HG03095 (cell line): ENCODE measurements around the gene PRR20G.

Experiments used
- ATAC-seq: cut with Tn5 transposase; IDR thresholded peaks from one replicate; pipeline ENCODE4 v1.9.1; 2021; ENCODE audit warnings: moderate library complexity; ENCODE audit not compliant: unreplicated experiment

PRR20G gene

DNA sequence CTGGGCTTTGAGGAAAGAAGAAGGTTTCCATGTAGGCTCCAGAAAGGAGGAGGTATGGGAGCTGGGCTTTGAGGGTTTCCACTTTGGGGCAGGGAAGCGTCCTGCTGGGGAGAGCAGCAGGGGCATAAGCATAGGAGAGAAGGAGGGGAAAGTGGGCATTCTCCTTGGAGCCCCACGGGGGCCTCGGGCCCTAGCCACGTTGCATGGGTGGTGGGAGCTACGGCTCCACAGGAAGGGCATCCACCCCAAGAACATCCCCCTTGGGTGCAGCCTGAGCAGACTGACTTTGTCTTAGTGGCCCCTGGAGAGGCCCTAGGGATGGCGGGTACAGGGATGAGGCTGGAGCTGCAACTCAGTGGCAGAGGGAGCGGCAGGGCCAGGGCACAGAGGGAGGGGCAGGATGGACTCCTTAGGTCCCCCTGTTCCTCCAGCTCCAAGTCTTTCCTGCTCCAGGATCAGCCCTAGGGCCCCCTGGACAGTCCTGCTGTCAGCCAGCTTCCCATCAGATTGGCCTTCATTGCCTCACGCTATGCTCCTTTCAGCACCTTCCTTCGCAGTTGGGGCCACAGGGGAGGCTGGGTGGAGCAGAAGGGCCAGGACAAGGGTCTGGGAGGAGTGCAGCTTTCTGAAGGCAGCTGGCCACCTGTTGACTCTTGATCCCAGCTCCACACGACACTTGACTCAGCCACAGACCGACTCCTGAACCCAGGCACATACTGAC is 22.9 kb downstream of the PRR20G start:
- ATAC-seq, result no peak

- no peak for ATAC-seq
These were observed 23.6 kb downstream of the PRR20G start for GRCh38 chr3:127264292-127264691.

GRCh38 chr3:127263586-127264231 is 24.1 kb downstream of the PRR20G start:
- no peak for ATAC-seq

GRCh38 chr3:127263037-127263436 is 24.8 kb downstream of the PRR20G start:
- ATAC-seq, result no peak

DNA sequence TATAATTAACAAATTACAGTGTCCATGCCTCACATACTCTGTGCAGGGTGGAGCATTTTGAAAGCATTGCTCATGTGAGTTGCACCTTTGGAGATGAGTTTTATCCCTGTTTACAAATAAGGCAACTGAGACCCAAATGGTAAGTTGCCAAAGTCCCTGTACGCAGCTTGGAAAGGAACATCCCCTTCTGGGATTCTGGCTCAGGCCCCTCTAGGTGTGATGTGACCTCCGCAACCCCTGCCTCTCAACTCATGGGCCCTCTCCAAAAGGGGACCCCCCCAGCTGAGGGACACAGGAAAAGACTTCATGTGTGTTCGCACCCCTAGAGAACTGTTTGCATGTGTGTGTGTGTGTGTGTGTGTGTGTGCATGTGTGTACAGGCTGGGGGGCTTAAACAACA is 25.3 kb downstream of the PRR20G start:
- no peak for ATAC-seq

DNA sequence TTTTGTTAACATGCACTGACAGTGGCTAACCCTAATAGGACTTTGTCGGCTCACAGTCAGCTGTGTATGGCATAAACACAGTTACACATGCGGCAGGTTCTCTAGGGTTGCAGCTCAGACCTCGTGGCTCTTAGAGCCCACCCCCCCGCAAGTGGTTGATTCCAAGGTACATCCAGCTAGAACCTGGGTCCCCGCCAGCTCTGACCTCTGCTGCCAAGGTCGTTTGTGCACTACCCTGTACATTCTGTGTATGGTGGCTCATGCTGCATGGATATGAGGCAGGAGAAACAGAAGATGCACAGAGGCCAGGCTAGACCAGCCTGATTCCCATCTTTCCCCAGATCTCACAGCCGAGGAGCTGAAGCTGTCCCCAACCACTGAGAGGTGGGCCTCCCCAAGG is 25.9 kb downstream of the PRR20G start:
- no peak for ATAC-seq

GRCh38 chr3:127260826-127261555 is 26.9 kb downstream of the PRR20G start:
- no peak for ATAC-seq

GRCh38 chr3:127260416-127260815 is 27.4 kb downstream of the PRR20G start:
- ATAC-seq, result no peak

DNA sequence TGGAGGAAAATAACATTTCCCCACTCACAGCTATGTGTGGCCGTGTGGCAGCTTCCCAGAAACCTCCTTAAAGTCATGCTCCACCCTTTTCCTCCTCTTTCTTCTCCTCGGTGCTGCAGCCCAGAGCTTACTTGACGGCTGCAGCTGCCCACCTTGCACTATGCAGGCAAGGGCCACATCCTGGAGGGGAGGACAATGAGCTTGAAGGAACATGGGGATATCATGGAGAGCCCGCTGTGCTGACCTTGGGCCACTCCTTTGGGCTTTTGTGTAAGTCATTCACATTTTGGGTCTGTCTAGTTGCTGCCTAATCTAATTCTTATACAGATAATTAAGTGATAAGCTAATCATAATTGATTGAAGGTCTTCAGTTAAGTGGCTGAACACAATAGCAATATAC is 28.0 kb downstream of the PRR20G start:
- no peak for ATAC-seq

DNA sequence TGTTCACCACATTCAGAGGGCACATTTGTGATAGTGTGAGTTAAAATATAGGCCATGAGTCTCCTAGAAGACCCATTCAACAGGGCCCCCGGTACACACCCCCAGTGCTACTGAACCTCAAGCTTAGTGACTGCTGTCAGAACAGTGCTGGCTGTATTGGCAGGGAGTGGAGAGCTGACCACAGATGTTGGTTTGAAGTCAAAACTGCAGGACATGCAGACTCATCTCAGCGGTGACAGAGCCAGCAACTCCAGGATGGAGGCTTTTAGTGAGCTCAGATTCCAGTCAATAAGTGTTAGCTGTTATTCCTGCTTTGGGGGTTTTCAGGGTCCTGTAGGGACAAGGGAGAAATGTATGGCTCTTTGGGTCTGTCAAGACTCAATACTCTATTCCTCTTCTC is 29.1 kb downstream of the PRR20G start:
- ATAC-seq, result no peak

DNA sequence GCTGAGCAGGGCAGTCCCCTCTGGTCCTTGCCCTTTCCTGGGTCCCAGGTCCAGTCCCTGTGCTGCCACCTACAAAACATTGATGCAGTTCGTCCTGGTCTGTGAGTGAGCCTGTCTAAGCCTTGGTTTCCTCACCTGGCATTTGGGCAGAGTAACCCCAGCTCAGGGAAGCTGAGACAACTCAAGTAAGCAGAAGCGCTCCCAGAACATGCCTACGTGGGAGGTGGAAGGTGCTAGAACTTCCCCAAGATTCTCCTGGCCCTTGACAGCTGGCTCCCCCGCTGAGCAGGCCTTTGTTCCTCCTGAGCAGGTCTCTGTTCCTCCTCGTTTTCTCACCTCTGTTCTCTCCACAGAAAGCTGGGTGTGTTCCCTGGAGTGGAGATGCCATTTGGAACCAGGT is 30.5 kb downstream of the PRR20G start:
- ATAC-seq, result no peak

DNA sequence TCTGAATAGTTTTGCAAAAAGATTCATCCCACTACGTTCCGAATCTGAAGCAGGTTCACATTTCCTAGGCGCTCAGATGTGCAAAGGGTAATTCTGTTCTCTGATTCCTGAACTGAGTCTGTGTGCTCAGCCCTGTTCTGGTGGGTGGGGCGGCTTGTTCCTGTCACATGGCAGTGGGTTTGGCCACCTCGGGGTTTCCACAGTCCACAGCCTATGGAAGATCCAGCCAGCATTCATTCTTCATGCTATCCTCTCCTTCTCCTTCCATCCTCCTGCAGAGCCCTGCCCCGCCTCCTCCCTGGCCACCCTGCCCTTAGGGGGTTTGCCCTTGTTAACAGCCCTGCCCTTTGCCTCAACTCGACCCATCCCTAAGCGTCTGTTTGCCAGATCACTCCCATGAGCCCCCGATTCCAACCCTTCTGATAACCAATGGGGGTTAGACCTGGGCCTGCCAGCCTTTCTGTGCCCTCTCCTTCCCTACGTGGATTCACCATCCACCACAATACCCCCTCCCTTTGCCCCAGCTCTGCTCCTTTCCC is 31.0 kb downstream of the PRR20G start:
- ATAC-seq, result no peak

- ATAC-seq, result no peak
These were observed 31.7 kb downstream of the PRR20G start for GRCh38 chr3:127256138-127256537.

DNA sequence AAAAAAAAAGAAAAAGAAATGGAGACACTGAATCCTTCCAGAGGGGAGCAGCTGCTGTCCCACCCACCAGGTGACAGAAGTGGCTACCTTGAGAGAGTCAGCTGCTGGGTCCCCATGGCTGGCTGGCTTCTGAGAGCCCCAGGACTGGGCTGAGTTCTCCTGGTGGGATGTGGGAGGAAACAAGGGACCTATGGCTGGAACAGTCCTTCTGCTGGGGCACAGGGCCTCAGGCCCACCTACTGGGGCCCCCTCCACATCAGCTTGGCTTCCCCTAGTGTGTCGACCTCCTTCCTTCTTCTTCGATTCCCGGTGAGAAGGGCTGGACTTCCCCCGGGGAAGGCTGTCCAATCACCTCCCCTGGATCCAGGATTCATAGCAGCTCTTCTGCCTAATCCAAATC is 32.3 kb downstream of the PRR20G start:
- no peak for ATAC-seq

DNA sequence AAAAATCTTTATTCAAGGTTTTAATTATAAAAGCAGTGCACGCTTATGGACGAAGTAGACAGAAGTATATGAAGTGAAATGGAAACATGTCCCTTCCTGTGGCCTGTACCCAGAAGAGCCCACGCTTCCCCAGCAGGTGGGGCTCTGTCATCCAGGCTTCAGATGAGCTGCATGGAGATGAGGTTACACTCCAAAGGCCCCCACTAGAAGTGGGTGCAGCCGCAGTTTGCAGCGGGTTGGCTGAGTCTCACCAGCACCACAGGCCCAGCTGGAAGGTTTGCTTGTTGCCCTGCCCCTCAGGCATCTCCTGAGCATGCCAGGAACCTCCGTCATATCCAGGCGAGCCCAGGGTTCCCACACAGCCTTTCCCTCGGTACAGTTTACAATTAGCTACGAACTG is 33.1 kb downstream of the PRR20G start:
- no peak for ATAC-seq

DNA sequence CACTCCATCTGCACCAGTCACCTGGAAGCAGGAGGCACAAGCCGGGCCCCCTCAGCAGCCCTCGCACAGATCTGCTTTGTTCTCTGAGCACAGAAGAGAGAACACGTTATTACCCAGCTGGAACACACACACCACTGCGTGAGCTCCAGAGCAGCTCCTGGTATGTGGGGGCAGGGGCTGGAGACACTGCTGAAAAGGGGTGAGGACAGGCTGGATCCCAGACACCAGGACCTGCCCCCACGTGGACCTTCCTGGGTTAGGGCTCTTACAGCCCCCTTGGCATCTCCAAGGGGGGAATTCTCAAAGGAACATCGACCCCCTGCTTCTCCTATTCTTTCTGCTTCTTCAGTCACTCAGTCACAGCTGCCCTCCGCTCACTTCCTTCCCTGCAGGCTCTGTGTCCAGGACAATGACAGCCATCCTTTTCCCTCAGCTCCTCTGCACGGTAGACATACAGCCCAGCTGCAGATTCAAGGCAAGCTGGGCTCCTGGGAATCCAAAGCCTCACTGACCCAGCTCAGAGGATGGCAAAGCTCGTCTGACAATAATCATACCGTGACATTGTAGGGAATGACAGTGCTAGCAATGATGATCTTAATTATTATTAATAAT is 33.7 kb downstream of the PRR20G start:
- ATAC-seq, result no peak

DNA sequence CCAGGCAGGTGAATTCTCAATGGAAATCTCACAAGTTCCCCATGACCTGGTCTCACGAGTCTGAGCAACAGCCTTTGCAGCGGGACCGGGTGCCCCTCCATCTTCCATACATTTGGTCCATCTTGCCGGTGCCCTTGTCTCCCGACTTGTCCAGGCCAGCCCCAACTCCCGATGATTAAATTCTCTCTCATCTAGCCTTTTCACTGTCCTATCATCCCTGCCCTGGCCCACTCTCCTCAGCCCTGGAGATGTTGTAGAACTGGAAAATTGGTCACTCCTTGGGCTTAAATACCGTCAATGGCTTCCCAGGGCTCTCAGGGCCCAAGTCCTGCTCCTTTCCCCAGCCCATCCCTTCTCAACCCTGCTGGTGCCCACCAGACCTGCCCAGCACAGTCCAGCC is 34.4 kb downstream of the PRR20G start:
- no peak for ATAC-seq

GRCh38 chr3:127252446-127252845 is 35.4 kb downstream of the PRR20G start:
- ATAC-seq, result no peak

GRCh38 chr3:127250032-127250431 is 37.8 kb downstream of the PRR20G start:
- ATAC-seq, result no peak

DNA sequence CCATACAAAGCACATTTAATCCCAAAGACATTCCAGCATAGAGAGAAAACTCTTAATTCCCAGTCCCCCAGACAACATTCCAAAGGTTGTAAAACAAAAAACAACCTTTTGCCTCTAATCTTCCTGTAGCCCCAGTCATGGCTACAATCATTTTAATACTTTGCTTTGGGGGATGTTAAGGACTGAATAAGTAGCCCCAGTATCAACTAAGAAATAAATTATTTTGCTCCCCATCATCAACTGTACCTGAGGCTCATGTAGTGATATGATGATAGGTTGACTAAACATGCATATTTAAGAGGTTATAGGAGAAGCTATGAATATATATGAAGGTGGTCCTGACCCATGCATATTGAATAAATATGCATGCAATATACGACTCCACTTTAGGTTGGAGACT is 40.6 kb downstream of the PRR20G start:
- no peak for ATAC-seq

DNA sequence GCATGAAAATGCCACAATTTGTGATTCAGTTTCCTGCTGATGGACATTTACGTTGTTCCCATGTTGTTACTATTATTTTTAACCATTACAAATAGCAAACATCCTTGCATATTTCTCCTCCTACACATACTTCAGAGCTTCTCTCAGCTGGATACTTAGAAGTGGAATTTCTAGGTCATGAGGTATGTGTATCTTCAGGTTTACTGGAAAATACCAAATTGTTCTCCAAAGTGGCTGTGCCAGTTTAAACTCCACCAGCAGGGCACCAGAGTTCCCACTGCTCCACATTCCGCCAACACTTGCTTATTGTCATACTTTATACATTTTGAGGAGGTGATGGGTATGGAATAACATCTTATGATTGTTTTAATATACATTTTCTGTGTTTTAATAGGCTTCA is 49.2 kb downstream of the PRR20G start:
- ATAC-seq, result no peak
